SK-N-SH (cell line): ENCODE results near the gene ZNF608. TPM values are rescaled to one million over a fixed set of nuclear protein-coding genes. Genes with fewer than 3 reads are reported as not detected.

Experiments
- CTCF ChIA-PET: fragments of 300-600, 350-600 bp; formaldehyde crosslinking; extraction: SDS; loops from one replicate; lab custom pipeline; 2021; lab: Yijun Ruan, JAX
- POLR2A ChIA-PET: fragments of 350-600 bp; sonication (Branson Sonifier 250); formaldehyde crosslinking; extraction: SDS; loops from one replicate; lab custom pipeline; 2020; ENCODE audit warnings: antibody characterized with exemption, inconsistent platforms; lab: Yijun Ruan, JAX
- DNase-seq: peaks from one replicate; pipeline ENCODE4 v3.0.0; 2012
- H2AFZ ChIP-seq: fragments of 200-600 bp; sonication (generic); 2 replicates; pipeline ENCODE4 v1.8.1; 2016; ENCODE audit warnings: antibody characterized with exemption, mild to moderate bottlenecking, low read depth
- H3F3A ChIP-seq: fragments of 200-600 bp; sonication (generic); replicated peaks from 2 replicates; pipeline ENCODE3; 2016; ENCODE audit warnings: antibody characterized with exemption, mild to moderate bottlenecking; ENCODE audit not compliant: insufficient read depth
- H3K27ac ChIP-seq, 2 experiments: fragments of 200-500 bp in 1 of 2; fragments of 200-600 bp in 1 of 2; sonication (Bioruptor generic) in 1 of 2; sonication (generic), shearing (Covaris generic) in 1 of 2; 2 replicates each; pipeline versions ENCODE4 v1.5.1 to v1.6.1; 2014 to 2016; ENCODE audit warnings: low read depth in 2 of 2, inconsistent platforms in 1 of 2, low read length in 1 of 2, mild to moderate bottlenecking in 1 of 2, mixed read lengths in 1 of 2
- H3K27me3 ChIP-seq: fragments of 200-600 bp; sonication (generic), shearing (Covaris generic); 2 replicates; pipeline ENCODE4 v1.6.1; 2016; ENCODE audit warnings: mixed run types; ENCODE audit not compliant: insufficient read depth
- H3K36me3 ChIP-seq, 2 experiments: fragments of 200-500 bp in 1 of 2; fragments of 200-600 bp in 1 of 2; sonication (Bioruptor generic) in 1 of 2; sonication (generic) in 1 of 2; replicated peaks in 1 of 2; 2 replicates each; pipeline versions ENCODE3 to v1.5.1; 2014 to 2016; ENCODE audit warnings: low read length in 1 of 2, mild to moderate bottlenecking in 1 of 2; ENCODE audit not compliant: insufficient read depth in 2 of 2, control insufficient read depth in 1 of 2
- H3K4me1 ChIP-seq, 2 experiments: fragments of 200-500 bp in 1 of 2; fragments of 200-600 bp in 1 of 2; sonication (Bioruptor generic) in 1 of 2; sonication (generic), shearing (Covaris generic) in 1 of 2; 2 replicates each; pipeline versions ENCODE4 v1.5.1 to v1.6.1; 2014 to 2016; ENCODE audit warnings: low read depth in 1 of 2, low read length in 1 of 2, mixed run types in 1 of 2; ENCODE audit not compliant: insufficient read depth in 2 of 2, control insufficient read depth in 1 of 2
- H3K4me2 ChIP-seq: fragments of 200-600 bp; sonication (generic), shearing (Covaris generic); 2 replicates; pipeline ENCODE4 v1.6.1; 2017; ENCODE audit warnings: mixed run types
- H3K4me3 ChIP-seq, 2 experiments: fragments of 200-500 bp in 1 of 2; fragments of 200-600 bp in 1 of 2; sonication (Bioruptor generic) in 1 of 2; sonication (generic), shearing (Covaris generic) in 1 of 2; 2 replicates each; pipeline versions ENCODE4 v1.5.1 to v1.8.1; 2014 to 2016; ENCODE audit warnings: low read depth in 2 of 2, inconsistent platforms in 1 of 2, low read length in 1 of 2, mild to moderate bottlenecking in 1 of 2, mixed read lengths in 1 of 2, moderate library complexity in 1 of 2
- H3K79me2 ChIP-seq: fragments of 200-600 bp; sonication (generic); 2 replicates; pipeline ENCODE4 v1.8.1; 2017; ENCODE audit warnings: mild to moderate bottlenecking; ENCODE audit not compliant: insufficient read depth
- H3K9ac ChIP-seq: fragments of 200-600 bp; sonication (generic); 2 replicates; pipeline ENCODE4 v1.6.1; 2017; ENCODE audit warnings: mixed run types
- H3K9me2 ChIP-seq: fragments of 200-600 bp; sonication (generic); 2 replicates; pipeline ENCODE4 v1.6.1; 2017; ENCODE audit warnings: mixed run types
- H3K9me3 ChIP-seq: fragments of 200-600 bp; sonication (generic); 2 replicates; pipeline ENCODE4 v1.6.1; 2017; ENCODE audit warnings: mixed run types, mild to moderate bottlenecking, moderate library complexity
- H4K20me1 ChIP-seq: fragments of 200-600 bp; sonication (generic); 2 replicates; pipeline ENCODE4 v1.6.1; 2017; ENCODE audit warnings: mild to moderate bottlenecking, mixed run types; ENCODE audit not compliant: insufficient read depth
- CHD2 ChIP-seq: fragments of 150-350 bp; IDR thresholded peaks from 2 replicates; pipeline ENCODE4 v1.6.1; 2018; ENCODE audit warnings: low read length; ENCODE audit not compliant: partially characterized antibody
- CTCF ChIP-seq: fragments of 200-600 bp; sonication (generic); IDR thresholded peaks from 2 replicates; pipeline ENCODE4 v1.6.1; 2017; ENCODE audit warnings: antibody characterized with exemption, mild to moderate bottlenecking, moderate library complexity
- ELF1 ChIP-seq: IDR thresholded peaks from 2 replicates; pipeline ENCODE4 v1.4.0; 2012
- EZH2phosphoT487 ChIP-seq: fragments of 200-600 bp; sonication (generic); IDR thresholded peaks from 2 replicates; pipeline ENCODE4 v1.6.1; 2017; ENCODE audit warnings: low read depth, mixed run types, mild to moderate bottlenecking, antibody characterized with exemption, moderate library complexity, borderline replicate concordance
- FOSL2 ChIP-seq: IDR thresholded peaks from 2 replicates; pipeline ENCODE4 v1.4.0; 2012; ENCODE audit warnings: low read depth, mild to moderate bottlenecking, moderate library complexity, borderline replicate concordance
- FOXM1 ChIP-seq: IDR thresholded peaks from 2 replicates; pipeline ENCODE4 v1.4.0; 2012; ENCODE audit warnings: low read depth, mild to moderate bottlenecking
- GABPA ChIP-seq: IDR thresholded peaks from 2 replicates; pipeline ENCODE4 v1.4.0; 2012; ENCODE audit warnings: low read depth, mild to moderate bottlenecking
- MEF2A ChIP-seq: IDR thresholded peaks from 2 replicates; pipeline ENCODE4 v1.4.0; 2012; ENCODE audit warnings: low read depth, borderline replicate concordance
- NFIC ChIP-seq: IDR thresholded peaks from 2 replicates; pipeline ENCODE4 v1.4.0; 2012; ENCODE audit warnings: borderline replicate concordance
- NRF1 ChIP-seq: IDR thresholded peaks from 2 replicates; pipeline ENCODE4 v1.6.1; 2012; ENCODE audit warnings: low read depth, mild to moderate bottlenecking, low read length
- PBX3 ChIP-seq: IDR thresholded peaks from 2 replicates; pipeline ENCODE4; 2012
- POLR2AphosphoS5 ChIP-seq: IDR thresholded peaks from 2 replicates; pipeline ENCODE4 v1.6.1; 2012; ENCODE audit warnings: low read depth, low read length
- RAD21 ChIP-seq: IDR thresholded peaks from 2 replicates; pipeline ENCODE4 v1.6.1; 2012; ENCODE audit warnings: mild to moderate bottlenecking, low read length
- RCOR1 ChIP-seq: fragments of 150-350 bp; IDR thresholded peaks from 2 replicates; pipeline ENCODE4 v1.6.1; 2017; ENCODE audit warnings: antibody characterized with exemption, low read length
- RFX5 ChIP-seq: IDR thresholded peaks from 2 replicates; pipeline ENCODE4 v1.6.1; 2012; ENCODE audit warnings: mild to moderate bottlenecking, improper control_type of control experiment, low read length
- RXRA ChIP-seq: IDR thresholded peaks from 2 replicates; pipeline ENCODE4 v1.4.0; 2012; ENCODE audit warnings: low read depth, mild to moderate bottlenecking, borderline replicate concordance
- SIN3A ChIP-seq: IDR thresholded peaks from 2 replicates; pipeline ENCODE4 v1.6.1; 2012; ENCODE audit warnings: low read depth, mild to moderate bottlenecking, low read length, moderate library complexity, borderline replicate concordance
- SMC3 ChIP-seq: IDR thresholded peaks from 2 replicates; pipeline ENCODE4 v1.6.1; 2012; ENCODE audit warnings: low read depth, low read length, improper control_type of control experiment
- TAF1 ChIP-seq: IDR thresholded peaks from 2 replicates; pipeline ENCODE4 v1.6.1; 2012; ENCODE audit warnings: low read depth, mild to moderate bottlenecking, low read length, moderate library complexity, borderline replicate concordance
- TCF12 ChIP-seq: IDR thresholded peaks from 2 replicates; pipeline ENCODE4 v1.4.0; 2012
- YY1 ChIP-seq: IDR thresholded peaks from 2 replicates; pipeline ENCODE4 v1.4.0; 2012; ENCODE audit warnings: low read depth, mild to moderate bottlenecking
- WGBS: methylation state at CpG from one replicate; pipeline ENCODE4 v1.1.6; 2017; ENCODE audit warnings: low lambda C conversion rate; 5-methylcytosine and 5-hydroxymethylcytosine counted together
- polyA plus RNA-seq, 3 experiments: library from polyadenylated mRNA; depleted of rRNA; stranded (reverse); fragments of >200 nt; gene quantifications; 2 replicates each; pipeline ENCODE4 v1.2.3, GENCODE V29; 2012
- TF ChIP-seq, protein P1 (sequence below): IDR thresholded peaks from 2 replicates; pipeline ENCODE4 v1.4.0; 2012; ENCODE audit warnings: low read depth, borderline replicate concordance

Gene ZNF608
- polyA plus RNA-seq, 1 of the 3 experiments (the other 2 are of a cell fraction): 4.9 TPM

DNA sequence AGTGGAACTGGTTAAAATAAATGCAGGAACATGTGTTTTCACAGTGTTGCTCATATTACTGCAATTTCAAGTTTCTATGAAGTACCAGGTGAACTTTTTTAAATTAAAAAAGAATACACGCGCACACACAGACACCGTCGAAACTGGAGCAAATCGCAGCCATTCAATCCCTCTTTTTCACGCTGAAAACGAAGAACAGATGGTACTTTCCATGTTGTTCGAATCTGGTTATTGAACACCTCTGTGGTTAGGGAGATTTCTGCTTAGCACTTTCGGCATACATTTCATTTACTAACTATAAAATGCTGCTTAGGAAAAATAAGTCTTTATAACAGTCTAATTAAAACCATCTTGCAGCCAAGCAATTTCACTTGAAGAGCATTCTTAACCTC lies 6.8 kb downstream of the ZNF608 start:
- TF ChIP-seq, protein P1, sequence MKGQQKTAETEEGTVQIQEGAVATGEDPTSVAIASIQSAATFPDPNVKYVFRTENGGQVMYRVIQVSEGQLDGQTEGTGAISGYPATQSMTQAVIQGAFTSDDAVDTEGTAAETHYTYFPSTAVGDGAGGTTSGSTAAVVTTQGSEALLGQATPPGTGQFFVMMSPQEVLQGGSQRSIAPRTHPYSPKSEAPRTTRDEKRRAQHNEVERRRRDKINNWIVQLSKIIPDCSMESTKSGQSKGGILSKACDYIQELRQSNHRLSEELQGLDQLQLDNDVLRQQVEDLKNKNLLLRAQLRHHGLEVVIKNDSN: no peak
- TF ChIP-seq NRF1 (no peak), MEF2A (no peak), GABPA (no peak), EZH2phosphoT487 (no peak), PBX3 (no peak), FOSL2 (no peak), SMC3 (no peak), RXRA (no peak), SIN3A (no peak), CHD2 (no peak), RAD21 (no peak), TCF12 (no peak; the same call in 1 of the 2 replicates)
- TF ChIP-seq, all 33 proteins: peak for 0
- Histone ChIP-seq H3K4me1 (peaks cover 13 to 57% of the 10 kb centered on the region in 2 experiments; a peak in 3 of 4 replicates), H3F3A (peaks cover 12% of the 10 kb centered on the region), H3K4me2 (no peak overlapping the region), H3K9me3 (0 out of 2 replicates have a peak, but pooled peaks cover 5% of the 10 kb centered on the region), H3K27me3 (no peaks in the 10 kb centered on the region), H3K36me3 (peaks cover 0 to 9% of the 10 kb centered on the region in 2 experiments), H3K9ac (no peak overlapping the region), H4K20me1 (no peaks in the 10 kb centered on the region), H2AFZ (peak overlapping the region; percentile 40; the same call in 1 of the 2 replicates), H3K79me2 (0 out of 2 replicates have a peak, but pooled peaks cover 3% of the 10 kb centered on the region), H3K4me3 (peak overlapping the region in 1 of 2 experiments; percentile 19; a peak in 1 of 4 replicates), H3K27ac (peak overlapping the region; percentile 4 to 95; a peak in 2 of 4 replicates), H3K9me2 (no peaks in the 10 kb centered on the region)
- POLR2A ChIA-PET: interaction anchor here (1.0 to 3.2 kb wide), 9 partner anchors 8 to 670 kb away, joined by 3 to 21 read pairs (median 5); no protein-coding TSS in a partner anchor
- WGBS: 32% methylated on average over 9 of the region's 9 CpGs
- no peak for DNase-seq
- CTCF ChIA-PET: interaction anchor here (0.6 to 1.9 kb wide), 8 partner anchors 24 to 1069 kb away, joined by 3 to 7 read pairs (median 3); no protein-coding TSS in a partner anchor

DNA sequence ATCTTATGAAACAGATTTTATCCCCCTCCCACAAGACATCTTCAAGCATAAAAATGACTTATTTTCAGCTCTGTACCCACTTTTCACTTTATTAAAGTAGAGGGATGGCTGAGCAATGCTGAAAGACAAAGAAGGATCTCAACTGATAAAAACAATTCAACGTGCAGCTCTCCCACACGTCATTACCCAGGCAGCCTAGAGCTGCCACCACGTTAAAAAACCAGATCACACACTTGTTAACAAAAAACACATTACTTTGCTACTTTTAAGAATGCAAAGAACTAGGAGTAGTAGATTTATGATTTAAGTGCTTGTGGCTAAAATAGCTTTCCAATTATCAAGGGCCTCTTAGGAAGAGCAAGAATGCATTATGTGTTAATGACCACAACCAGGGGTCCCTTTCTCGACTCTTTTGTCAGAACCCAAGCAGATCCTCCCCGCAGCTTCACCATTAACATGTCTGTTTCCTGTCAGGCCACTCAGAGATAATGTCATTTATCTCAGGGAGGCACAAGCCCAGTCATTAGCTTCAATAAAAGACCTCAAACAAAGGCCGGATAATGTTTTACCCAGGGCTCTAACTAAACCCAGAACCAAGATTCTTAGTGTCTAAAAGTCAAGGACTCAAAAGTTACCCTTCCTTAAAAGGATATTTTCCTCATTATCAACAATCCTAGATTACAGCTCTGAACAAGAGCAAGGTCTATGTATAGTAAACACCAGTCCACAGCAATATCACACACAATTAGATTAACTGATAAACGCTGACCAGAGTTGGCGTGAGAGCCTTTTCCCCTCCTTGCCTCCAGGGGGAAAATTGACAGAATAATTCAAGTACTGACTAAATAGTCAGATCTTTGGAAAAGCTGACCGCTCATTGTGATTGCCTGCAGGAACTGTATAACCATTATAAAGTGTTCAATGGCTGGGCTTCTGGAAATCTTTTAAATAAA lies 7.5 kb downstream of the ZNF608 start:
- H3K27ac ChIP-seq: peak overlapping the region; percentile 4 to 95; a peak in 2 of 4 replicates
- H4K20me1 ChIP-seq: no peaks in the 10 kb centered on the region
- peaks cover 16 to 55% of the 10 kb centered on the region in 2 experiments; a peak in 3 of 4 replicates for H3K4me1 ChIP-seq
- H3K36me3 ChIP-seq: peaks cover 0 to 9% of the 10 kb centered on the region in 2 experiments
- DNase-seq: peak; percentile 81
- H3K9me3 ChIP-seq: 0 out of 2 replicates have a peak, but pooled peaks cover 5% of the 10 kb centered on the region
- no peak overlapping the region for H3K9ac ChIP-seq
- H3K27me3 ChIP-seq: no peaks in the 10 kb centered on the region
- H3K79me2 ChIP-seq: 0 out of 2 replicates have a peak, but pooled peaks cover 3% of the 10 kb centered on the region
- no peak overlapping the region for H3K4me2 ChIP-seq
- CTCF ChIA-PET: interaction anchor here (0.6 to 1.9 kb wide), 14 partner anchors 13 to 1071 kb away, joined by 3 to 7 read pairs (median 3); no protein-coding TSS in a partner anchor
- H3K9me2 ChIP-seq: no peaks in the 10 kb centered on the region
- no peak overlapping the region for H3K4me3 ChIP-seq
- no peak overlapping the region for H2AFZ ChIP-seq
- WGBS: 40% methylated on average over 9 of the region's 9 CpGs
- peaks cover 12% of the 10 kb centered on the region for H3F3A ChIP-seq
- POLR2A ChIA-PET: interaction anchor here (0.6 to 3.2 kb wide), 14 partner anchors 8 to 992 kb away, joined by 3 to 21 read pairs (median 4); no protein-coding TSS in a partner anchor
- no peak for TF ChIP-seq FOXM1
- TF ChIP-seq YY1: no peak
- peak; percentile 40 for TF ChIP-seq CTCF
- TF ChIP-seq MEF2A: no peak
- no peak for TF ChIP-seq RXRA
- TF ChIP-seq RFX5: no peak
- no peak; the same call in 1 of the 2 replicates for TF ChIP-seq NFIC
- no peak for TF ChIP-seq ELF1
- TF ChIP-seq TAF1: no peak
- peak; percentile 43 for TF ChIP-seq RAD21
- no peak for TF ChIP-seq SIN3A
- TF ChIP-seq, protein P1: no peak
- TF ChIP-seq POLR2AphosphoS5: peak; percentile 34; the same call in 1 of the 2 replicates
- peak; percentile 86 for TF ChIP-seq RCOR1
- TF ChIP-seq GABPA: no peak
